GM18861 (cell line): ENCODE results near the gene PGLYRP4.
"Not testable (repeated sequence)": the region's sequence is repeated elsewhere in the genome, so short reads cannot be mapped to it uniquely, and the experiment has no call there.

Experiments used
- ATAC-seq: cut with Tn5 transposase; IDR thresholded peaks from one replicate; pipeline ENCODE4 v1.9.1; 2021; ENCODE audit not compliant: unreplicated experiment

The PGLYRP4 gene

DNA sequence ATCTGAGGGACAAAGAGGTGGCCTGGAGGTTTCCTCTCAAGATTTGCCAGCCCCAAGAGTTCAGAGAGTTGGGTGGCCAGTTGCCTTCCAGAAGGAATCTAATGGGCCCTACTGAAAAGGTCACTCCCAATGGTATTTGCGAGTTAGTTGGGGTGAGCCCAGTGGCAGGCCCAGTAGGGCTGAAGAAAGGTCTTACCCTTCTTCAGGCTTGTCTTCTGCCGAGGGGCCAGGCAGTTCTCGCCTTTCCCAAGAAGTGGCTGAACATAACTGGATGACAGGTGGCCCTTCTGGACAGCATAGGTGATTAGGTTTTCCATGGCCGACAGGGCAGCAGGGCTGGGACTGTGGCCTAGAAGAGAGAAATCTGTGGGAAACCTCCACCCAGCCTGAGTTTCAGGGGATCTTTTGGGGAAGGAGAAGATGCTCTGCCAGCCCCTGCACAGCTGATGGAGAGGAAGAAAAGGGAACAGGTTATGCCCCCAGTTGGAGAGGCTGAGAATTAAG is 7.2 kb downstream of the PGLYRP4 start:
- no peak for ATAC-seq

- ATAC-seq, result no peak
Observed at GRCh38 chr1:153340356-153340755, 8.3 kb downstream of the PGLYRP4 start.

- no peak for ATAC-seq
Observed at GRCh38 chr1:153339802-153340201, 8.8 kb downstream of the PGLYRP4 start.

DNA sequence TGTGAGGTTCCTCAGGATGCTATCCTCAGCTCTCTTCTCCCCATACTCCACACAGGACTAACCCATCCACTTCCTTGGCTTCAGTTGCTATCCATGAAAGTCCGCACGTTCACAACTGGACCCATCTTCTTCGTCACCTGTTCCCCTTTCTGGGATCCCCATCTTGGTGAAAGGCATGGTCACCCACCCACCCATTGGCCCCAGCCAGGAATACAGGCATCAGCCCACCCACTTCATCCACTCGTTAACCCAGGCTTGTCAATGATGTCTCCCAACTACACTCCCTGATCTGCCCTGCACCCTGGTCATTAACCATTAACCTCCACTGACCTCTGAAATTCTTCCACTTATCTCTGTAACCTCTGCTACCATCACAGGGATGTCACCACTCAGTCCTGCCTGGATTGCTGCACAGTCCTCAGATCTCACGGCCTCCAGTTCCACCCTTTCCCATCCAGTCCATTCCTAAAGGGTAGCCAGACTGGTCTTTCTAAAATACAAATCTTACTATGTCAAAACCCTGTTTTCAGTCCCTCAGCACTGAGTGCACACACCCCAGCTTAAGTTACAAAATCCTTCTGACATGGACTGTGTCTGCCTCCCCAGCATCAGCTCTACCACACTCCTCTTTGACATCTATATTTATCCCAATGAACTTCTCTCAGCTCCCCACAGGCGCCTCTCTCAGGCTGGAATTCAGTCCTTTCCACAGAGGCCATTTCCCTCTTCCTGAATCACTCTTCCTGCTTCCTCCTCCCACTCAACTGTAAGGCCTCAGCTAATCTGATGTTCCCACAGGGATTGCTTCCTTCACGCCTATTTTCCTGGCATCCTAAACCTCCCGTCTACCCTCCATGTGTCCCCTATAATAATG is 10.4 kb downstream of the PGLYRP4 start:
- ATAC-seq, result no peak

- ATAC-seq, result no peak
Observed at GRCh38 chr1:153336650-153337049, 12.0 kb downstream of the PGLYRP4 start.

- no peak for ATAC-seq
Observed at GRCh38 chr1:153333902-153334301, 14.7 kb downstream of the PGLYRP4 start.

DNA sequence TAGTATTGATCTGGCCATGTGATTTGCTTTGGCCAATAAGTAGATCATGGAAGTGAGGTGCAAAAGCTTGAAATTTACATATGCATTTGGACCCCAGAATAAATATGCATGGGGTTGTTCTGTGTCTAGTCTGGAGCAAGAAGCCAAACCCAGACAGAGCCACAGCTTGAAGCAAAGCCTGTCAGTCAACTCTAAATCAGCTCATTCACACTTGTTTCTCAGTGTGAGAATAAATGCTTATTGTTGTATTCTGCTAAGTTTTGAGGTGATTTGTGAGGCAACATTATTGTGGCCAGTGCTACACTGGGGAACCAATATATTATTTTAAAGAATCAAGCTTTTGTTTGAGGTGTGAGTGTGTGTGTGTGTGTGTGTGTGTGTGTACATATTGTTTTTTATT is 23.7 kb downstream of the PGLYRP4 start:
- ATAC-seq, result no peak

DNA sequence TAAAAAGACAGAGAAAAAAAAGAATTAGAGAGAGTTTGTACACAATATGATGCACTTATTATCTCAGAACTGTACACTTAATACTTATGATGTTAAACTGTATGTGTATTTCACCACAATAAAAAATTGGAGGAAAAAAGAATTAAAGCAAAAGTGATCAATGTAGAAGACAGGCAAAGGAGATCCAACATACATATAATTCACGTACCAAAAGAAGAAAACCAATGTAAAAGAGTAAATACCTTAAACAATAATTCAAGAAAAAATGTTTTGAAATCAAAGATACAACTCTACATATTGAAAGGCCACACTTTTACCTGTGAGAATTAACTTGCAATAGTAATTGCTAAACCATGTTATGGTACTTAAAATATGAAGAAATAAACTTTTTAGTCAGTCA is 26.1 kb downstream of the PGLYRP4 start:
- no peak for ATAC-seq

DNA sequence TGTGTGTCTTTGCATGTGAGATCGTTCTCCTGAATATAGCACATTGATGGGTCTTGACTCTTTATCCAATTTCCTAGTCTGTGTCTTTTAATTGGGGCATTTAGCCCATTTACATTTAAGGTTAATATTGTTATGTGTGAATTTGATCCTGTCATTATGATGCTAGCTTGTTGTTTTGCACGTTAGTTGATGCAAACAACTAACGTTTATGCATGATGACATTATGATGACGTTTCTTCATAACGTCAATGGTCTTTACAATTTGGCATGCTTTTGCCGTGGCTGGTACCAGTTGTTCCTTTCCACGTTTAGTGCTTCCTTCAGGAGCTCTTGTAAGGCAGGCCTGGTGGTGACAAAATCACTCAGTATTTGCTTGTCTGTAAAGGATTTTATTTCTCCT is 30.5 kb downstream of the PGLYRP4 start:
- ATAC-seq, result not testable (repeated sequence)

DNA sequence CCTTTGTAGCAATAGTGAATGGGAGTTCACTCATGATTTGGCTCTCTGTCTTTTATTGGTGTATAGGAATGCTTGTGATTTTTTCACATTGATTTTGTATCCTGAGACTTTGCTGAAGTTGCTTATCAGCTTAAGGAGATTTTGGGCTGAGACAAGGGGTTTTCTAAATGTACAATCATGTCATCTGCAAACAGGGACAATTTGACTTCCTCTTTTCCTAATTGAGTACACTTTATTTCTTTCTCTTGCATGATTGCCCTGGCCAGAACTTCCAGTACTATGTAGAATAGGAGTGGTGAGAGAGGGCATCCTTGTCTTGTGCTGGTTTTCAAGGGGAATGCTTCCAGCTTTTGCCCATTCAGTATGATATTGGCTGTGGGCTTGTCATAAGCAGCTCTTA is 32.6 kb downstream of the PGLYRP4 start:
- not testable (repeated sequence) for ATAC-seq

GRCh38 chr1:153314388-153314787 is 34.3 kb downstream of the PGLYRP4 start:
- not testable (repeated sequence) for ATAC-seq

- ATAC-seq, result no peak
Observed at GRCh38 chr1:153313288-153313687, 35.4 kb downstream of the PGLYRP4 start.

GRCh38 chr1:153312570-153313186 is 36.0 kb downstream of the PGLYRP4 start, which contains the start of gene PGLYRP3:
Gene PGLYRP3 (minus strand): TSS chr1:153312952. CDS start chr1:153310665, 2,287 bp downstream.
- ATAC-seq, result no peak

DNA sequence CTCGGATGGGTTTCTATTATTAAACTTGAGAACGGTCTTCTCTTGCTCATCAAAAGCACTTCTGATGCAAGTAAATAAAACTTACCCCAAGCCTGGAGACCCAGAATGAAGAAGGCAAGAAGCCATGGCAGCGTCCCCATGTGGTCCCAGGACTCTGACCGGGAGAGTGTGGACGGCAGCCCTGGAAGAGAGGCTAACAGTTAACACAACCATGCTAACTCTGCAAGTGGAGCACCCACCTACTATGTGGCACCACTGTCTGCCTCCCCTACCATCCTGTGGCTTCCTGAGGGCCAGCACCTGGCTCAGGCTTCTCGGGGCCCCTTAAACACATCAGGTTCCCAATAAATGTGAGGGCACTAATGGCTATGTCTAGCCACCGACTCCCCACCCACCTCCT is 38.1 kb downstream of the PGLYRP4 start:
- no peak for ATAC-seq

- ATAC-seq, result no peak
Observed at GRCh38 chr1:153309441-153309840, 39.2 kb downstream of the PGLYRP4 start.

- no peak for ATAC-seq
Observed at GRCh38 chr1:153308540-153308939, 40.1 kb downstream of the PGLYRP4 start.

DNA sequence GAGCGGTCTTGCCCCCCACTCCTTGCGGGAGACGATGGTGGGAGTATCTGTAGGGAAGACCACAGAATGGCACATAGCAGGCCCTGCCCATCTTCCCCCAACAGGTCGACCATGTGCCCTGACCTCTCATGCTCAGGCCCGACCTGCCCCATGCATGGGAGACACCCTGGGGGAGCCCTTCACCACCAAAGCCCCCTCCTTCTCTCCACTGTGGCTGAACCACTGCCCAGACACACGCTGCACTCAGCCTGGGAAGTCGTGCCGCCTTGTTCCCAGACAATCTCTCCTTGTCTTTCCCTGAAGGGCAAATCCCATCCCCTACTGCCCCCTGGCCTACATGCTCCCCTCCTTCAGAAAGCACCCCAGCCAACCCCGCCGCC is 41.4 kb downstream of the PGLYRP4 start:
- ATAC-seq, result no peak

DNA sequence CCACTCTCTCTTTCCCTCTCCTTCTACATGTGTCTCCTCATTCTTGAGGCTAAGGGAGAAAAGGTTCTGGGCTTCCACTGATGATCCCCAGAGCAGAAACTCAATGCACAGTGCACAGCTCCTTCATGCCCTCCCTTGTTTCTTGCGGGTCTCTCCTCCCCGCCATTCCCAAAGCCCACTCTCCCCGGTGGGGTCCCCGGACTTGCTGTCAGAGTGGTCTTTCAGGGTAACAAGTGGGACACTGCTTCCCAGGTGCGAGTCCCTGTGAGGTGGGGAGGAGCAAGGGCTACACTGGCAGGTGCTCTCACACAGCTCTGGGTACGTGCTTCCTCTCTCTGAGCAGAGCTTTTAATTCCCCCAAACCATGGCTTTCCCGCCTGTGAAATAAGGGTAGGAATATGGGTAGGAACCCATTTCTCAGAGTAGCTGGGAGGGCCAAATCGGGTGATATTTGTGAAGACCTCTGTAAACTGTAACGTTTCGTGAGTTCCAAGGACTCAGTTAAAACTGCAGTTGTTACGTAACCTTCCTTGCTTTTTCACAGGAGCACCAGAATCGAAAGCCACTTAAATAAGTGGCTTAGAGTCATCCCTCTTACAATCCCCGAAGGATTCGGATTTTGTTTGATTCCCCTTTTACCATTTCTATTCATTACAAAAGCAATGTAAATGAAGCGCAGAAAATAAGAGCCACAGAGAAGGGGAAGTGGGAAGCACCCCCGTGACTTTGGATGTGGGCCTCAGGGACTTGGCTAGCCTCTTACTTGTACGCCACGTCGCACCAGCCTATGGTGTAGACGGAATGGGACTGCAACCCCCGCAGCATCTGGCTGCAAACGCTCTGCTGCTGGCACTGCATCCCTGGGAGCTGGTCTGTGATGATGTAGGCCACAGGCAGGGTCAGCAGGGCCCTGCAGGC is 42.1 kb downstream of the PGLYRP4 start:
- no peak for ATAC-seq

GRCh38 chr1:153305682-153306081 is 43.0 kb downstream of the PGLYRP4 start:
- no peak for ATAC-seq

GRCh38 chr1:153302308-153302707 is 46.3 kb downstream of the PGLYRP4 start:
- no peak for ATAC-seq

- no peak for ATAC-seq
Observed at GRCh38 chr1:153293851-153294250, 54.8 kb downstream of the PGLYRP4 start.
